Cortex of kidney (tissue), 1 donor: ENCODE results near the gene MCC.

Experiments used
- DNase-seq: peaks from one replicate; lab custom pipeline; 2025; lab: John Stamatoyannopoulos, UW

MCC gene

GRCh38 chr5:113142186-113142585 is 346.1 kb downstream of the MCC start:
- no peak for DNase-seq

- no peak for DNase-seq
Observed at GRCh38 chr5:113140837-113141671, 347.2 kb downstream of the MCC start.

- no peak for DNase-seq
Observed at GRCh38 chr5:113133211-113133975, 354.9 kb downstream of the MCC start.

- no peak for DNase-seq
Observed at GRCh38 chr5:113132564-113132963, 355.7 kb downstream of the MCC start.

- DNase-seq: no peak
Observed at GRCh38 chr5:113128641-113129330, 359.5 kb downstream of the MCC start.

- DNase-seq: no peak
Observed at GRCh38 chr5:113128082-113128481, 360.2 kb downstream of the MCC start.

GRCh38 chr5:113127021-113127420 is 361.2 kb downstream of the MCC start:
- no peak for DNase-seq

- DNase-seq: no peak
Observed at GRCh38 chr5:113125371-113125770, 362.9 kb downstream of the MCC start.

GRCh38 chr5:113124914-113125313 is 363.3 kb downstream of the MCC start:
- no peak for DNase-seq

GRCh38 chr5:113124265-113124664 is 364.0 kb downstream of the MCC start:
- DNase-seq: no peak

GRCh38 chr5:113123618-113124017 is 364.6 kb downstream of the MCC start:
- no peak for DNase-seq

GRCh38 chr5:113122053-113122452 is 366.2 kb downstream of the MCC start:
- no peak for DNase-seq

GRCh38 chr5:113119246-113119924 is 368.9 kb downstream of the MCC start:
- DNase-seq: no peak

GRCh38 chr5:113118765-113119164 is 369.5 kb downstream of the MCC start:
- DNase-seq: no peak

- DNase-seq: no peak
Observed at GRCh38 chr5:113118298-113118697, 370.0 kb downstream of the MCC start.

GRCh38 chr5:113117543-113118115 is 370.6 kb downstream of the MCC start:
- no peak for DNase-seq

GRCh38 chr5:113115956-113116355 is 372.3 kb downstream of the MCC start:
- DNase-seq: no peak

- no peak for DNase-seq
Observed at GRCh38 chr5:113115061-113115460, 373.2 kb downstream of the MCC start.

GRCh38 chr5:113114559-113114958 is 373.7 kb downstream of the MCC start:
- no peak for DNase-seq

GRCh38 chr5:113112435-113112834 is 375.8 kb downstream of the MCC start:
- no peak for DNase-seq

- no peak for DNase-seq
Observed at GRCh38 chr5:113110117-113110516, 378.1 kb downstream of the MCC start.

GRCh38 chr5:113109344-113109743 is 378.9 kb downstream of the MCC start:
- no peak for DNase-seq
